Smooth muscle cell (in vitro differentiated cells): Measurements from ENCODE around the gene PHF14. TPM values are rescaled to one million over a fixed set of nuclear protein-coding genes. Genes with fewer than 3 reads are reported as not detected.
A peak's percentile ranks its signal among the peaks of the same experiment; 100 is the strongest.

Source experiments
- DNase-seq: peaks from one replicate; lab custom pipeline; 2025; ENCODE audit not compliant: unreplicated experiment; lab: John Stamatoyannopoulos, UW
- H2AFZ ChIP-seq: fragments of 200-600 bp; sonication (generic); 2 replicates; pipeline ENCODE4 v1.6.0; 2016; ENCODE audit warnings: antibody characterized with exemption, low read depth, mild to moderate bottlenecking
- H3F3A ChIP-seq: fragments of 200-600 bp; sonication (generic); 2 replicates; pipeline ENCODE4 v1.6.0; 2017; ENCODE audit warnings: antibody characterized with exemption, low read depth
- H3K27ac ChIP-seq: fragments of 200-600 bp; sonication (generic); 2 replicates; pipeline ENCODE4 v1.5.1; 2016; ENCODE audit warnings: low read depth, mild to moderate bottlenecking
- H3K27me3 ChIP-seq: fragments of 200-600 bp; sonication (generic); 2 replicates; pipeline ENCODE4 v1.6.1; 2016; ENCODE audit warnings: low read depth, mild to moderate bottlenecking
- H3K36me3 ChIP-seq: fragments of 200-600 bp; sonication (generic); 2 replicates; pipeline ENCODE4 v1.5.1; 2016; ENCODE audit warnings: low read depth
- H3K4me1 ChIP-seq: fragments of 200-600 bp; sonication (generic); 2 replicates; pipeline ENCODE4 v1.5.1; 2016; ENCODE audit warnings: low read depth
- H3K4me2 ChIP-seq: fragments of 200-600 bp; sonication (generic); 2 replicates; pipeline ENCODE4 v1.6.0; 2016; ENCODE audit warnings: mild to moderate bottlenecking
- H3K4me3 ChIP-seq: fragments of 200-600 bp; sonication (generic); 2 replicates; pipeline ENCODE4 v1.5.1; 2016; ENCODE audit warnings: mild to moderate bottlenecking
- H3K79me2 ChIP-seq: fragments of 200-600 bp; sonication (generic); 2 replicates; pipeline ENCODE4 v1.6.0; 2016; ENCODE audit warnings: low read depth, mild to moderate bottlenecking
- H3K9ac ChIP-seq: fragments of 200-600 bp; sonication (generic); 2 replicates; pipeline ENCODE4 v1.6.0; 2016; ENCODE audit warnings: low read depth
- H3K9me3 ChIP-seq: fragments of 200-600 bp; sonication (generic); replicated peaks from 2 replicates; pipeline ENCODE4 v1.5.1; 2016; ENCODE audit warnings: low read depth
- H4K20me1 ChIP-seq: fragments of 200-600 bp; sonication (generic); 2 replicates; pipeline ENCODE4 v1.6.0; 2016; ENCODE audit warnings: low read depth
- WGBS: methylation state at CpG from one replicate; pipeline ENCODE4 v1.1.7; 2016; ENCODE audit warnings: low lambda C conversion rate; 5-methylcytosine and 5-hydroxymethylcytosine counted together
- polyA plus RNA-seq: library from polyadenylated mRNA; unstranded; fragments of >200 nt; fragmentation: Nextera tagmentation; extraction: Ambion mirVana; gene quantifications from 2 replicates; pipeline ENCODE4 v1.2.1, GENCODE V29; 2016
- total RNA-seq: library from RNA; depleted of rRNA; stranded (reverse); fragments of >200 nt; gene quantifications from 2 replicates; pipeline ENCODE4 v1.2.3, GENCODE V29; 2014
- TF ChIP-seq, protein P1 (sequence below): fragments of 200-600 bp; sonication (generic); IDR thresholded peaks from 2 replicates; pipeline ENCODE4 v1.5.1; 2017; ENCODE audit warnings: borderline replicate concordance, mild to moderate bottlenecking, antibody characterized with exemption; ENCODE audit not compliant: insufficient read depth, poor library complexity, severe bottlenecking

The PHF14 gene
- total and polyA plus RNA-seq, 2 experiments from 2014 or later = 13.2 to 29.2 TPM

DNA sequence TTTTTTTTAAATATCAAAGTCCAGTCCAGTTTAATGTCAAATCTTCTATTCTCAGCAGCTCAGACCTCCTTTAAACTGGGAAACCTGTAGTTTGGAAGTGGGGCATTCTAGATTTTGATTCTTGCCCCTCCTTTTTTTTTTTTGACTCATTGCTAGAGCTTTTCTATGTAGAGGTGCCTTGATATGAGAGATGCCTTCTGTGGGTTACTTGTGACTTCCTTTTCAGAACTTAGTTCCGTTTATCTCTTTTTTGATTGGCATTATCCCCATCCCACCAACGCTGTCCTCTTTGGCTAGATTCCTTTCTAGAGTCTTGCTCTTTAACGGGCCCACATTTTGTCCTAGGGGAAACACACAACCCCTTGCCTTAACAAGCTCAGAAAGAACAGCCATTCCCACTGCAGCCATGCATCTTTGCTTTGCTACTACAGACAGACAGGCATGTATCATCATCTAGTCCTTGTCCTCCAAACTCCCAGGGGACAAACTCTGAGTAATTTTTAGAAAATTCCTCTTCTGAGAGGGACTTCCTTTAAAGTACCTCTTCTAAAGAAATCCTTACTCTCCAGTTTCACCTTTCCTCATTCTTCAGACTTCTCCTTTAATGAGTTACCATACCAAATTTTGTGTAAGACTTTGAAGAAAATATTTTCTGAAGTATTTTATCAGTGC, 153.6 kb downstream of the PHF14 start:
- no peaks in the 10 kb centered on the region for H3F3A ChIP-seq
- peaks cover 7% of the 10 kb centered on the region for H3K4me1 ChIP-seq
- 87% methylated on average over 3 of the region's 3 CpGs for WGBS
- no peak overlapping the region for H3K4me3 ChIP-seq
- no peaks in the 10 kb centered on the region for H3K27me3 ChIP-seq
- no peaks in the 10 kb centered on the region for H3K79me2 ChIP-seq
- H3K4me2 ChIP-seq = no peak overlapping the region
- no peaks in the 10 kb centered on the region for H4K20me1 ChIP-seq
- no peaks in the 10 kb centered on the region for H3K36me3 ChIP-seq
- H3K27ac ChIP-seq = no peak overlapping the region
- TF ChIP-seq, protein P1, sequence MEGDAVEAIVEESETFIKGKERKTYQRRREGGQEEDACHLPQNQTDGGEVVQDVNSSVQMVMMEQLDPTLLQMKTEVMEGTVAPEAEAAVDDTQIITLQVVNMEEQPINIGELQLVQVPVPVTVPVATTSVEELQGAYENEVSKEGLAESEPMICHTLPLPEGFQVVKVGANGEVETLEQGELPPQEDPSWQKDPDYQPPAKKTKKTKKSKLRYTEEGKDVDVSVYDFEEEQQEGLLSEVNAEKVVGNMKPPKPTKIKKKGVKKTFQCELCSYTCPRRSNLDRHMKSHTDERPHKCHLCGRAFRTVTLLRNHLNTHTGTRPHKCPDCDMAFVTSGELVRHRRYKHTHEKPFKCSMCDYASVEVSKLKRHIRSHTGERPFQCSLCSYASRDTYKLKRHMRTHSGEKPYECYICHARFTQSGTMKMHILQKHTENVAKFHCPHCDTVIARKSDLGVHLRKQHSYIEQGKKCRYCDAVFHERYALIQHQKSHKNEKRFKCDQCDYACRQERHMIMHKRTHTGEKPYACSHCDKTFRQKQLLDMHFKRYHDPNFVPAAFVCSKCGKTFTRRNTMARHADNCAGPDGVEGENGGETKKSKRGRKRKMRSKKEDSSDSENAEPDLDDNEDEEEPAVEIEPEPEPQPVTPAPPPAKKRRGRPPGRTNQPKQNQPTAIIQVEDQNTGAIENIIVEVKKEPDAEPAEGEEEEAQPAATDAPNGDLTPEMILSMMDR = no peak
- H3K9ac ChIP-seq = no peak overlapping the region
- no peak overlapping the region for H2AFZ ChIP-seq
- no peaks in the 10 kb centered on the region for H3K9me3 ChIP-seq
- DNase-seq = no peak

DNA sequence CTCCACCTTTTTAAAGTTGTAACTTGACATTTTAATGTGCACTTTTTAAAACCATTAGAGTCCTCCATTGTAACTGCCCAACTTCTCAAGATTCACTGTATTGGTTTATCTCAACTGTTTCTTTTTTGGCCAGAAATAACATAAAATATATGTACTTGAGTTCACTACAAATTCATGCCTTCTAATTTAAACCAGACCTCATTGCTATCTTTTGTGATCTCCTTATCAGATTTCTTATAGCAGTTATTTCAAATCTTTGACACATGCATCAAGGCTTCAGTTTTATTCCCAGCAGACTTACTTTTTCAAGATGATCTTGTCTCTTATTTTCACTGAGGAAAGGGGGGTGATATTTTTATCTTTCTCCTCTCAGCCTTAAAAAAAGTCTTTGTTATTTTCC, 154.3 kb downstream of the PHF14 start:
- DNase-seq = no peak
- Histone ChIP-seq H3K9me3 (no peaks in the 10 kb centered on the region), H3K79me2 (no peaks in the 10 kb centered on the region), H2AFZ (no peak overlapping the region), H3K4me2 (no peak overlapping the region), H3K4me1 (peaks cover 7% of the 10 kb centered on the region), H3K9ac (no peak overlapping the region), H3K27ac (no peak overlapping the region), H3K4me3 (no peak overlapping the region), H3K27me3 (no peaks in the 10 kb centered on the region), H3K36me3 (no peaks in the 10 kb centered on the region), H4K20me1 (no peaks in the 10 kb centered on the region), H3F3A (no peaks in the 10 kb centered on the region)
- TF ChIP-seq, protein P1 = no peak

DNA sequence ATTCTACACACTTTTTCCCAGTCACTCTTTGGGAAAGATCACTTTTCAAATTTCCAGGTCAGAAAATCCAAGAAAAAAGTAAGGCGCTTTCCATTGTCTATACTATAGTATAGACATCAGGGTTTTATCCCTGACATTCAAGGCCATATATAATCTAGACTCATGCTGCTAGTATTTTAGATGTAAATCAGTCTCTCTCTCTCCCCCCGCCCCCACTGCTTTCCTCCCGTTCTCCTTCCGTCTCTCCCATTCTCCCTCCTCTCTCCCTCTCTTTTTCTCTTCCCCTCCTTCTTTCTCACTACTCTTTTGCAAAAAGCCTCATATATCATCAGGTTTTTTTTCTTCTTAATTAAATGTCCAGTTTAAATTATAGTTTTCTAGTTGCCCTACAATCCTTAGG, 154.8 kb downstream of the PHF14 start:
- no peak overlapping the region for H3K9ac ChIP-seq
- DNase-seq = no peak
- no peak overlapping the region for H3K4me2 ChIP-seq
- H3K27me3 ChIP-seq = no peaks in the 10 kb centered on the region
- H3K4me1 ChIP-seq = peaks cover 7% of the 10 kb centered on the region
- H2AFZ ChIP-seq = no peak overlapping the region
- no peaks in the 10 kb centered on the region for H4K20me1 ChIP-seq
- H3K4me3 ChIP-seq = no peak overlapping the region
- no peak overlapping the region for H3K27ac ChIP-seq
- no peaks in the 10 kb centered on the region for H3K36me3 ChIP-seq
- H3K9me3 ChIP-seq = no peaks in the 10 kb centered on the region
- no peaks in the 10 kb centered on the region for H3K79me2 ChIP-seq
- no peaks in the 10 kb centered on the region for H3F3A ChIP-seq
- TF ChIP-seq, protein P1 = no peak
- WGBS = 93% methylated on average over 4 of the region's 4 CpGs

- no peaks in the 10 kb centered on the region for H3K79me2 ChIP-seq
- no peaks in the 10 kb centered on the region for H3K27me3 ChIP-seq
- H3K36me3 ChIP-seq = no peaks in the 10 kb centered on the region
- no peaks in the 10 kb centered on the region for H3F3A ChIP-seq
- no peaks in the 10 kb centered on the region for H3K9me3 ChIP-seq
- H3K27ac ChIP-seq = no peak overlapping the region
- peaks cover 7% of the 10 kb centered on the region for H3K4me1 ChIP-seq
- TF ChIP-seq, protein P1 = no peak
- no peak for DNase-seq
- H3K4me3 ChIP-seq = no peak overlapping the region
- no peak overlapping the region for H2AFZ ChIP-seq
- no peak overlapping the region for H3K9ac ChIP-seq
- 42% methylated on average over 4 of the region's 4 CpGs for WGBS
- H4K20me1 ChIP-seq = no peaks in the 10 kb centered on the region
- peak overlapping the region; percentile 51 for H3K4me2 ChIP-seq
These were observed 156.3 kb downstream of the PHF14 start for GRCh38 chr7:11130012-11130411.
